SKM-1 (cell line): ENCODE measurements around the gene SMIM14.
A peak's percentile ranks its signal among the peaks of the same experiment; 100 is the strongest.
"Not testable (repeated sequence)": the region's sequence is repeated elsewhere in the genome, so short reads cannot be mapped to it uniquely, and the experiment has no call there.

Experiments
- DNase-seq: peaks from one replicate; lab custom pipeline; 2025; ENCODE audit not compliant: unreplicated experiment; lab: John Stamatoyannopoulos, UW

Gene SMIM14

GRCh38 chr4:39638354-39639239 is at the start of gene SMIM14:
TSS of gene SMIM14 (minus strand) at chr4:39638865. CDS start at chr4:39605145, 33,720 bp downstream.
- peak; percentile 94 for DNase-seq

GRCh38 chr4:39687014-39687413 is 48.3 kb upstream of the SMIM14 start:
- no peak for DNase-seq

- no peak for DNase-seq
Measured at GRCh38 chr4:39685990-39686389, 47.3 kb upstream of the SMIM14 start.

- no peak for DNase-seq
Measured at GRCh38 chr4:39682138-39682537, 43.5 kb upstream of the SMIM14 start.

- not testable (repeated sequence) for DNase-seq
Measured at GRCh38 chr4:39681003-39681402, 42.3 kb upstream of the SMIM14 start.

GRCh38 chr4:39675681-39676080 is 37.0 kb upstream of the SMIM14 start:
- DNase-seq = not testable (repeated sequence)

GRCh38 chr4:39670296-39670695 is 31.6 kb upstream of the SMIM14 start:
- not testable (repeated sequence) for DNase-seq

- DNase-seq = no peak
Measured at GRCh38 chr4:39668887-39669286, 30.2 kb upstream of the SMIM14 start.

- DNase-seq = no peak
Measured at GRCh38 chr4:39667706-39668105, 29.0 kb upstream of the SMIM14 start.

- DNase-seq = no peak
Measured at GRCh38 chr4:39664828-39665731, 26.4 kb upstream of the SMIM14 start.

GRCh38 chr4:39662683-39663082 is 24.0 kb upstream of the SMIM14 start:
- no peak for DNase-seq

- DNase-seq = no peak
Measured at GRCh38 chr4:39660757-39661156, 22.1 kb upstream of the SMIM14 start.

- no peak for DNase-seq
Measured at GRCh38 chr4:39660045-39660444, 21.4 kb upstream of the SMIM14 start.

- no peak for DNase-seq
Measured at GRCh38 chr4:39658756-39659155, 20.1 kb upstream of the SMIM14 start.

- DNase-seq = no peak
Measured at GRCh38 chr4:39657465-39657864, 18.8 kb upstream of the SMIM14 start.

GRCh38 chr4:39656638-39657037 is 18.0 kb upstream of the SMIM14 start:
- DNase-seq = not testable (repeated sequence)

GRCh38 chr4:39655876-39656275 is 17.2 kb upstream of the SMIM14 start:
- DNase-seq = no peak

GRCh38 chr4:39655211-39655610 is 16.5 kb upstream of the SMIM14 start:
- DNase-seq = no peak

GRCh38 chr4:39651586-39651985 is 12.9 kb upstream of the SMIM14 start:
- DNase-seq = not testable (repeated sequence)

- DNase-seq = no peak
Measured at GRCh38 chr4:39649639-39650265, 11.1 kb upstream of the SMIM14 start.

GRCh38 chr4:39648827-39649558 is 10.3 kb upstream of the SMIM14 start:
- DNase-seq = no peak
